Neutrophil (primary cell): ENCODE data around the gene TMCC3.
A peak's percentile ranks its signal among the peaks of the same experiment; 100 is the strongest.

Source experiments
- H3K27ac ChIP-seq: fragments of 200-600 bp; sonication (generic); 2 replicates; pipeline ENCODE4 v1.5.1; 2016; ENCODE audit warnings: mild to moderate bottlenecking, moderate library complexity
- H3K27me3 ChIP-seq: fragments of 200-600 bp; sonication (generic); 2 replicates; pipeline ENCODE4 v1.6.0; 2016; ENCODE audit warnings: mild to moderate bottlenecking
- H3K36me3 ChIP-seq: fragments of 200-600 bp; sonication (generic); 2 replicates; pipeline ENCODE4 v1.5.1; 2017
- H3K4me1 ChIP-seq, 2 experiments: fragments of 200-600 bp in 1 of 2; sonication (generic) in 1 of 2; 1 replicate in 1 of 2; 2 replicates in 1 of 2; pipeline versions ENCODE4 v1.5.1 to v1.6.1; 2013 to 2016; ENCODE audit warnings: low read depth in 1 of 2, low read length in 1 of 2, mild to moderate bottlenecking in 1 of 2, moderate library complexity in 1 of 2; ENCODE audit not compliant: control insufficient read depth in 1 of 2, insufficient read depth in 1 of 2
- H3K4me3 ChIP-seq, 2 experiments: fragments of 200-600 bp in 1 of 2; sonication (generic) in 1 of 2; 1 replicate in 1 of 2; 2 replicates in 1 of 2; pipeline ENCODE4 v1.5.1; 2013 to 2016; ENCODE audit warnings: low read depth in 1 of 2, low read length in 1 of 2, mild to moderate bottlenecking in 1 of 2, moderate library complexity in 1 of 2
- H3K9me3 ChIP-seq: fragments of 200-600 bp; sonication (generic); 2 replicates; pipeline ENCODE4 v1.5.1; 2016
- TF ChIP-seq, protein P1 (sequence below): fragments of 200-600 bp; sonication (generic); IDR thresholded peaks from 2 replicates; pipeline ENCODE4 v1.5.1; 2016; ENCODE audit warnings: antibody characterized with exemption

TMCC3 gene

DNA sequence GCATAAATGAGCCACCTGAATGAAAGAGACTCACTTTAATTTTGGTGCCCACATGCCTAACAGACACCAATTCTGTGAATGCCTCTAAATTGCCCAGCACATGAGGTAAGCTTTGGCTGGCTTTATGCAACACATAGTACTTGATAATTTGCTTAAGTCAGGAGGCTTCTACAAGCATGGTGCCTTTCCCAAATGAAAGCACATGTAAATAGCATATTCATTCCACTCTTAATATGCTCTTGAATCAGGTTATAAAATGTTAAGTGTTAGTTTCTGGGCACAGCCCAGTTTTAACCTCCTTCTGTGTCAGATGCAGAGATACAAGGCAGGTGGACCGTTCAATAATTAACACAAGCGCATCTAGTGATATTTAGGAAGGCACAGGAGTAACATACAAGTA lies 15.6 kb downstream of the TMCC3 start:
- Histone ChIP-seq H3K4me3 (no peak overlapping the region), H3K27me3 (no peaks in the 10 kb centered on the region), H3K27ac (peak overlapping the region; percentile 19), H3K4me1 (peaks cover 17 to 46% of the 10 kb centered on the region in 2 experiments), H3K9me3 (no peaks in the 10 kb centered on the region), H3K36me3 (no peaks in the 10 kb centered on the region)
- TF ChIP-seq, protein P1, sequence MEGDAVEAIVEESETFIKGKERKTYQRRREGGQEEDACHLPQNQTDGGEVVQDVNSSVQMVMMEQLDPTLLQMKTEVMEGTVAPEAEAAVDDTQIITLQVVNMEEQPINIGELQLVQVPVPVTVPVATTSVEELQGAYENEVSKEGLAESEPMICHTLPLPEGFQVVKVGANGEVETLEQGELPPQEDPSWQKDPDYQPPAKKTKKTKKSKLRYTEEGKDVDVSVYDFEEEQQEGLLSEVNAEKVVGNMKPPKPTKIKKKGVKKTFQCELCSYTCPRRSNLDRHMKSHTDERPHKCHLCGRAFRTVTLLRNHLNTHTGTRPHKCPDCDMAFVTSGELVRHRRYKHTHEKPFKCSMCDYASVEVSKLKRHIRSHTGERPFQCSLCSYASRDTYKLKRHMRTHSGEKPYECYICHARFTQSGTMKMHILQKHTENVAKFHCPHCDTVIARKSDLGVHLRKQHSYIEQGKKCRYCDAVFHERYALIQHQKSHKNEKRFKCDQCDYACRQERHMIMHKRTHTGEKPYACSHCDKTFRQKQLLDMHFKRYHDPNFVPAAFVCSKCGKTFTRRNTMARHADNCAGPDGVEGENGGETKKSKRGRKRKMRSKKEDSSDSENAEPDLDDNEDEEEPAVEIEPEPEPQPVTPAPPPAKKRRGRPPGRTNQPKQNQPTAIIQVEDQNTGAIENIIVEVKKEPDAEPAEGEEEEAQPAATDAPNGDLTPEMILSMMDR, result no peak

DNA sequence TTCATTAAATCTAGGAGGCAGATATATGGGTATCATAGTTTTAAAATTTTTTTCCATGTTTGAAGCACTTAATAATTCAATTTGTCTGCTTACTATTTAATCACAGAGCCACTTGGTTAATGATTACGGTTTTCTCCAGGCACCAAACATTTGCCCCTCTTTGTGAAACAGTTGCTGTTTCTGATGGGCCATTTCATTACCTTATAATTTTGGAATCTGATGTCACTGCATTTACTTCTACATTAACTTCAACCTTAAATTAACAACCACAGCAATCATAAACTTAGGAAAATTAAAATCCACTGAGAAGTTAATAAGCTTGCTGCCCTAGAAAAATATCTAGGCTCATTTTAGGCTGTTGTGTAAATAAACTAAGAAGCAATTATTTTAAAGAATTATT lies 17.0 kb downstream of the TMCC3 start:
- Histone ChIP-seq H3K4me1 (peaks cover 4 to 33% of the 10 kb centered on the region in 2 experiments), H3K4me3 (no peak overlapping the region), H3K27ac (no peak overlapping the region), H3K36me3 (no peaks in the 10 kb centered on the region), H3K27me3 (no peaks in the 10 kb centered on the region), H3K9me3 (no peaks in the 10 kb centered on the region)
- TF ChIP-seq, protein P1, result no peak

DNA sequence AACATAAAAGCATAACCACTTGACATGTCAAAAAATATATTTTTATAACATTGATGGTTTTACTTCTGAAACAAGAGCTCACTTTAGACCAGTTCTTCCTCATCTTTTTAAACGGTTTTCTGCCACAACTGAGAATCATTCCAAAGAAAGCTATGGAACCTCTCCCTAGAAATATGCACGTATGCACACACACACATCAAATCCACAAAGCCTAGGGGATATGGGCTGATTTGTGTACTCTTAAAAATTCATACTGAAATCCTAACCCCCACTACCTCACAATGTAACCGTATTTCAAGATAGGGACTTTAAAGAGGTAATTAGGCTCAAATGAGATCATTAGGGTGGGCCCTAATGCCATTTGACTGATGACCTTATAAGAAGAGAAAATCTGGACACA lies 19.3 kb downstream of the TMCC3 start:
- TF ChIP-seq, protein P1, result no peak
- H3K27me3 ChIP-seq, result no peaks in the 10 kb centered on the region
- H3K9me3 ChIP-seq, result no peaks in the 10 kb centered on the region

DNA sequence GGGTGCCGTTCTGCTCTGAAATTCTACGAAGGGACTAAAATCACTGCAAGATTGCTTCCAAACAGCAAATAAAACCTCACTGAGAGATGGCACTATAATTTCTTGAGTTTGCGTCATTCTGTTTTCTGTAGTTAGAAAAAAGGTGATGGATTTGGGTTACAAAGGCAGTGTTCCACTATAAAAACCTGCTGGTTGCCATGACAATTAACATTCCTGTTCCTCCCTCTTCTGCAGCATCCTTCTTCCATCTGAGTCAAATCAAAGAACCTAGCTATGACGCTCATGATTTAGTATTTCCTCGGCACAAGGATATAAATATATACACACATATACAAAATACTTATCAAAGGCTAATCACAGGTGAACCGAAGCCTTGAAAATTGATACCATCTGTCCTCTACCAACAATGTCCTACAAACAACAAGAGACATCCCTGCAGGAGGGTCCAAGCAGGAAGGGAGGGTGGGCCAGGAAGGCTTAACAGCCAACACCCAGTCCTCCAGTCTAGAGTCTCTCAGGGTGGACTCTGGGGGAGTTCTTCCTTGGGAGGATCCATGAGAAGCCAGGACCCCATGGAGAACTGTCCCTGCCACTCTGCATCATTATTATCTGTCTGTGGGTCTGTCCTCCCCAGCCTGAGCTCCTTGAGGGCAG lies 21.4 kb downstream of the TMCC3 start:
- no peaks in the 10 kb centered on the region for H3K9me3 ChIP-seq
- no peaks in the 10 kb centered on the region for H3K27me3 ChIP-seq
- peaks cover 0 to 9% of the 10 kb centered on the region in 2 experiments for H3K4me1 ChIP-seq
- no peak overlapping the region for H3K4me3 ChIP-seq
- no peak overlapping the region for H3K27ac ChIP-seq
- TF ChIP-seq, protein P1, result no peak
- H3K36me3 ChIP-seq, result no peaks in the 10 kb centered on the region

More for the DNA sequence above, 19.3 kb downstream of the TMCC3 start:
- H3K27ac ChIP-seq, result no peak overlapping the region
- no peaks in the 10 kb centered on the region for H3K36me3 ChIP-seq
- H3K4me3 ChIP-seq, result no peak overlapping the region
- H3K4me1 ChIP-seq, result peaks cover 0 to 18% of the 10 kb centered on the region in 2 experiments

DNA sequence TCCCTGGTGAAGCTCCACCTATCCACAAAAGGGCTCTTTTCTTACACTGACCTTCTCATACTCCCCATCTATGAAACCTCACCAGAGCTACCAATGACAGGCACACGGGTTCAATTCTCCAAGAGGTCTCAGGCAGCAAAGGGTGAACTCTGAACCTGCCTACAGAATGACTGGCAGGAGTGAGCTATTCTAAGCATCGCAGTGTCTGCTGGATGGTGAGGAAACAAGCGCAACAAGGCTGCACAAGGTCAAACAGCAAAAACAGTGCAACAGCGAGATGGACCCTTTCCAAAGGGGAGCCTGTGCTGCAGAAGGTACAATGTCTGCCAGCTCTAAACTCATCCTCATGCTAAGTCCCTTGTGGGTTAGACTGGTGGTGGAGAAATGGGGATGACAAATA lies 22.0 kb downstream of the TMCC3 start:
- TF ChIP-seq, protein P1, result no peak
- Histone ChIP-seq H3K36me3 (no peaks in the 10 kb centered on the region), H3K27me3 (no peaks in the 10 kb centered on the region), H3K4me1 (peaks cover 0 to 9% of the 10 kb centered on the region in 2 experiments), H3K9me3 (no peaks in the 10 kb centered on the region), H3K4me3 (no peak overlapping the region), H3K27ac (no peak overlapping the region)
